ENCODE measurements around the gene SERP1.

SERP1 gene

DNA sequence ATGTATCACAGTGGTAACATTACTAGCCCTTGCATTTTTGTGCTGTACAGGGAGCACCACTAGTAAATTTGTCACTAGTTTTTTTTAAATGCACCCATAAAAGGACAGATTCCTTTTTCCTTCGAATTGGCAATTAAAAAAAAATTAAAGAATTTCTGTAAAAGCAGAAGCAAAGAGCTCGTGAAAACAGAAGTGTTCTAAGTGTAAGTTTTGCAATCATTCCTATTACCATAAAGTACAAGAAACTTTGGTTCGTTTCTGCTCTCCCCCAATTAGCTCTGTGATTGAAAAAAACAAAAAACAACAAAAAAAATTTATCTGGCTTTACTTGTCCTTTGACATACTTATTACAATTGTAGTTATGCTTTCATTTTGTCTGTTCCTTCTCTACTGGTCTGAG lies 5.3 kb downstream of the SERP1 start:
- Histone ChIP-seq H3K27me3 (ENCODE audit: control insufficient read depth, insufficient read depth, low read length) (no peaks in the 10 kb centered on the region), H3K9me3 (ENCODE audit: control insufficient read depth, low read length) (no peaks in the 10 kb centered on the region), H3K36me3 (ENCODE audit: control insufficient read depth, insufficient read depth, low read length) (no peaks in the 10 kb centered on the region), H3K4me2 (ENCODE audit: low read length) (no peak overlapping the region), H3K4me1 (peaks cover 6% of the 10 kb centered on the region), H3K27ac (no peak overlapping the region), H3K79me2 (peaks cover 22% of the 10 kb centered on the region), H2AFZ (no peak overlapping the region), H3K4me3 (ENCODE audit: low read depth, low read length) (no peak overlapping the region), H3K9ac (no peak overlapping the region)
- TF ChIP-seq, protein P1, sequence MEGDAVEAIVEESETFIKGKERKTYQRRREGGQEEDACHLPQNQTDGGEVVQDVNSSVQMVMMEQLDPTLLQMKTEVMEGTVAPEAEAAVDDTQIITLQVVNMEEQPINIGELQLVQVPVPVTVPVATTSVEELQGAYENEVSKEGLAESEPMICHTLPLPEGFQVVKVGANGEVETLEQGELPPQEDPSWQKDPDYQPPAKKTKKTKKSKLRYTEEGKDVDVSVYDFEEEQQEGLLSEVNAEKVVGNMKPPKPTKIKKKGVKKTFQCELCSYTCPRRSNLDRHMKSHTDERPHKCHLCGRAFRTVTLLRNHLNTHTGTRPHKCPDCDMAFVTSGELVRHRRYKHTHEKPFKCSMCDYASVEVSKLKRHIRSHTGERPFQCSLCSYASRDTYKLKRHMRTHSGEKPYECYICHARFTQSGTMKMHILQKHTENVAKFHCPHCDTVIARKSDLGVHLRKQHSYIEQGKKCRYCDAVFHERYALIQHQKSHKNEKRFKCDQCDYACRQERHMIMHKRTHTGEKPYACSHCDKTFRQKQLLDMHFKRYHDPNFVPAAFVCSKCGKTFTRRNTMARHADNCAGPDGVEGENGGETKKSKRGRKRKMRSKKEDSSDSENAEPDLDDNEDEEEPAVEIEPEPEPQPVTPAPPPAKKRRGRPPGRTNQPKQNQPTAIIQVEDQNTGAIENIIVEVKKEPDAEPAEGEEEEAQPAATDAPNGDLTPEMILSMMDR (IDR thresholded peaks at IDR 0.05) = no peak

GRCh38 chr3:150540297-150540696 lies 6.0 kb downstream of the SERP1 start:
- Histone ChIP-seq H3K4me1 (peaks cover 6% of the 10 kb centered on the region), H3K27ac (no peak overlapping the region)

DNA sequence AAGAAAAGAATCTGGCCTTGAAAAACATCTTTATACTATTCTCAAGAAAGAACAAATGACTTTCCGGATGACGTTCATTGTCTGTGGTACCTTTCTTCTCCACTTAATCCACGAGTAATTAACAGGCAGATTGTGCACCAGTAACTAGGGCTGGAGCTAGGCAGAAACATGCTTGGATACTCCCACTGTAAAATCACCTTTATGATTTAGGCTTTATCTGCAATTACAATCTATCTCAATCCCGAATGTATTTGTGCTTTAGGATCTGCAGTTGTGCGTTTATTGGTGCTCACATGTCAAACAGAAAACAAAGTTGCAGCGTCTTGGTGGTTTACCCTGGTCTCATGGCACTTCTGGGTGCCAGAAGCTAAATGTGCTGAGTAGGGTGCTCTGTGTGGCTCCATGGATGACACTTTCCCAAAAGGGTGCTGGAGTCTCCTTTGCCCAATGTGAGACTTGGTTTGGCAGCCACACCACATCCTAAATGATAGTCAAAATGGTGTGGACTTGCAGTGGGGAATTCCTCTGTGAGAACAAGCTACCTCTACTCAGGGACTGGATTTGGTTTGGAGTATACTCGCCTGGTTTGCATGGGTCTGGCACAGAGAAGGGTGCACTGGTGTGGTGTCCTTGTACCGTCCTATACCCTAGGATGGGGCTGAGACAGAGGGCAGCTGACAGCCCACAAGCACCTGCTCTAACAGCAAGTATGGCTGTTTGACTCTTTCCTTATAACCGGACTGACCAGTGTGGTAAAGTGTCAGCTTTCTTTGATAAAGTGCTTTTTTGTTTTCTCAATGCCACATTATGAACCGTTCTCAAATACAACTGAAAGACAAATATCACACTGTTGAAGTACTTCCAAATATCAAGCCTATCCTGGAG lies 7.7 kb downstream of the SERP1 start:
- no peak overlapping the region for H3K4me3 ChIP-seq (ENCODE audit: low read depth, low read length)
- H2AFZ ChIP-seq = no peak overlapping the region
- TF ChIP-seq, protein P1 (IDR thresholded peaks at IDR 0.05) = no peak
- no peaks in the 10 kb centered on the region for H3K4me1 ChIP-seq
- H3K36me3 ChIP-seq (ENCODE audit: control insufficient read depth, insufficient read depth, low read length) = no peaks in the 10 kb centered on the region
- H3K9me3 ChIP-seq (ENCODE audit: control insufficient read depth, low read length) = no peaks in the 10 kb centered on the region
- H3K79me2 ChIP-seq = peaks cover 23% of the 10 kb centered on the region
- H3K4me2 ChIP-seq (ENCODE audit: low read length) = no peak overlapping the region
- no peak overlapping the region for H3K9ac ChIP-seq
- no peaks in the 10 kb centered on the region for H3K27me3 ChIP-seq (ENCODE audit: control insufficient read depth, insufficient read depth, low read length)
- H3K27ac ChIP-seq = no peak overlapping the region

More at GRCh38 chr3:150540297-150540696, 6.0 kb downstream of the SERP1 start:
- no peak overlapping the region for H2AFZ ChIP-seq
- H3K4me3 ChIP-seq (ENCODE audit: low read depth, low read length) = no peak overlapping the region
- H3K9me3 ChIP-seq (ENCODE audit: control insufficient read depth, low read length) = no peaks in the 10 kb centered on the region
- no peak overlapping the region for H3K4me2 ChIP-seq (ENCODE audit: low read length)
- TF ChIP-seq, protein P1 (IDR thresholded peaks at IDR 0.05) = no peak
- H3K27me3 ChIP-seq (ENCODE audit: control insufficient read depth, insufficient read depth, low read length) = no peaks in the 10 kb centered on the region
- peaks cover 23% of the 10 kb centered on the region for H3K79me2 ChIP-seq
- no peaks in the 10 kb centered on the region for H3K36me3 ChIP-seq (ENCODE audit: control insufficient read depth, insufficient read depth, low read length)
- H3K9ac ChIP-seq = no peak overlapping the region

DNA sequence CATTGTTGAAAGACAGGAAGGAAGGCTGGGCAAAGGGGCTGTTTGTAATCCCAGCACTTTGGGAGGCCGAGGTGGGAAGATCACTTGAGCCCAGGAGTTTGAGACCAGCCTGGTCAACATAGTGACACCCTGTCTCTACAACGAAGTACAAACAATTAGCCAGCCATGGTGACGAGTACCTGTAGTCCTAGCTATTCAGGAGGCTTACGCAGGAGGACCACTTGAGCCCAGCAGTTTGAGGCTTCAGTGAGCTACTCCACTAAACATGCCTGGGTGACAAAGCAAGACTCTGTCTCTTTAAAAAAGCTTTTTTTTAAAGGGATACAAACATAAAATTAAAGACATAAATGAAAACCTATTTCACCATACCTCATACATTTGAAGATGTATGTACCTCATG lies 11.1 kb downstream of the SERP1 start:
- Histone ChIP-seq H3K27ac (no peak overlapping the region), H3K27me3 (ENCODE audit: control insufficient read depth, insufficient read depth, low read length) (no peaks in the 10 kb centered on the region), H3K4me3 (ENCODE audit: low read depth, low read length) (no peak overlapping the region), H3K9ac (no peak overlapping the region), H2AFZ (no peak overlapping the region), H3K79me2 (peaks cover 26% of the 10 kb centered on the region), H3K36me3 (ENCODE audit: control insufficient read depth, insufficient read depth, low read length) (no peaks in the 10 kb centered on the region), H3K9me3 (ENCODE audit: control insufficient read depth, low read length) (no peaks in the 10 kb centered on the region), H3K4me2 (ENCODE audit: low read length) (no peak overlapping the region), H3K4me1 (no peaks in the 10 kb centered on the region)
- TF ChIP-seq, protein P1 (IDR thresholded peaks at IDR 0.05) = no peak

DNA sequence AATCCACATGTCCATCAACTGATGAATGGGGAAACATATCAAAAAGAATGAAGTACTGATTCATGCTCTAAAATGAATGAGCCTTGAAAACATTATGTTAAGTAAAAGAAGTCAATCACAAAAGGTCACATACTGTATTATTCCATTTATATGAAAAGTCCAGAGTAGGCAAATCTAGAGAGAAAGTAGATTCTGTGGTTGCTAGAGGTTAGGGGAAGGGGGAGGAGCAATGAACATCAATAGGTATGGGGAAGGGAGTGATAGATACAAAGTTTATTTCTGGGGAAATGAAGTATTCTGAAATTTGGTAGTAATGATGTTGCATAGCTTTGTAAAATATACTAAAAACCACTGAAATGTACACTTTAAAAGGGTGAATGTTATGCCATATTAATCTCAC lies 14.5 kb downstream of the SERP1 start:
- Histone ChIP-seq H3K27me3 (ENCODE audit: control insufficient read depth, insufficient read depth, low read length) (no peaks in the 10 kb centered on the region), H3K4me1 (no peaks in the 10 kb centered on the region), H3K4me3 (ENCODE audit: low read depth, low read length) (no peak overlapping the region), H3K36me3 (ENCODE audit: control insufficient read depth, insufficient read depth, low read length) (no peaks in the 10 kb centered on the region), H3K79me2 (peaks cover 7% of the 10 kb centered on the region), H3K4me2 (ENCODE audit: low read length) (no peak overlapping the region), H3K9ac (no peak overlapping the region), H3K9me3 (ENCODE audit: control insufficient read depth, low read length) (no peaks in the 10 kb centered on the region), H2AFZ (no peak overlapping the region), H3K27ac (no peak overlapping the region)
- TF ChIP-seq, protein P1 (IDR thresholded peaks at IDR 0.05) = no peak
